Effector memory CD4-positive, alpha-beta T cell (primary cell): ENCODE results near the gene BRI3BP.
"Not testable (repeated sequence)": the region's sequence is repeated elsewhere in the genome, so short reads cannot be mapped to it uniquely, and the experiment has no call there.

Source experiments
- DNase-seq, 3 donors: peaks; one replicate each; pipeline ENCODE4 v3.0.0-alpha.2; 2020
- H3K27ac ChIP-seq: 2 replicates; pipeline ENCODE4 v1.7.0; 2013; ENCODE audit warnings: mild to moderate bottlenecking, low read length, moderate library complexity; ENCODE audit not compliant: insufficient read depth, poor library complexity, severe bottlenecking
- H3K27me3 ChIP-seq: replicated peaks from 2 replicates; pipeline ENCODE4 v1.7.0; 2013; ENCODE audit warnings: mild to moderate bottlenecking, low read length; ENCODE audit not compliant: insufficient read depth, control insufficient read depth, poor library complexity, severe bottlenecking
- H3K36me3 ChIP-seq: 2 replicates; pipeline ENCODE4 v1.7.0; 2013; ENCODE audit warnings: mild to moderate bottlenecking, low read length, moderate library complexity; ENCODE audit not compliant: control insufficient read depth, insufficient read depth
- H3K4me1 ChIP-seq: 2 replicates; pipeline ENCODE4 v1.7.0; 2013; ENCODE audit warnings: low read length, mild to moderate bottlenecking; ENCODE audit not compliant: control insufficient read depth, insufficient read depth, poor library complexity, severe bottlenecking
- H3K4me3 ChIP-seq: 2 replicates; pipeline ENCODE4 v1.7.0; 2013; ENCODE audit warnings: low read length, low read depth, mild to moderate bottlenecking; ENCODE audit not compliant: insufficient read depth, poor library complexity, severe bottlenecking
- H3K9me3 ChIP-seq: 2 replicates; pipeline ENCODE4 v1.7.0; 2013; ENCODE audit warnings: mild to moderate bottlenecking, low read length, moderate library complexity; ENCODE audit not compliant: control insufficient read depth

Gene BRI3BP

DNA sequence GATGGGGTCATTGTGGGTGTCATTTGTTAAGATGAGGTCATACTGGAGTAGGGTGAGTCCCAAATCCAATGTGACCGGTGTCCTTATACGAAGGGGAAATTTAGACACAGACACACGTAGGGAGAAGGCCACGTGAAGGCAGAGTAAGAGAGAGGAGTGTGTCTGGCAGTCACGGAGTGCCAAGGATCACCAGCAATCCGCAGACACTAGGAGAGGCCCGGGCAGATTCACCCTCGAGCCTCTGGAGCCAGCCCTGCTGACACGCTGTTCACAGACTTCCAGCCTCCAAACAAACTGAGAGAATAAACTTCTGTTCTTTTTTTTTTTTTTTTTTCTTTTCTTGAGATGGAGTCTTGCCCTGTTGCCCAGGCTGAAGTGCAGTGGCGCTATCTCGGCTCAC, 24.9 kb downstream of the BRI3BP start:
- peaks cover 8% of the 10 kb centered on the region for H3K36me3 ChIP-seq

DNA sequence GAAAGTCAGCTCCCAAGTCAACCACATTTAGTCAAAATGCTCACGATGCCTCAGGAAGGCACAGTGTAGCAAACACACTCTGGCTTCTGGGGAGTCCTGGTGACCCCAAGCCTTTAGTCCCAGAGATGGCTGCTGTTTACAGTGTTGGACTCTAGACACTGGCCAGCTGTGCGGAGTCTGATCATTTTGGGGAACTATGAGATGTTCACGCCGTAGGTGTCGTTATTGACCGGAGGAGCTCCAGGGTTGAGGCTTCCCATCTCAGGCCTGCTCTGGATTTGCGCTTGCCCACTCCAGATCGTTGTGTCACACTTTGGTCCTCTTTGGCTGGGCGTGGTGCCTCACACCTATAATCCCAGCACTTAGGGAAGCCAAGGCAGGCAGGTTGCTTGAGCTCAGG, 27.7 kb downstream of the BRI3BP start:
- Histone ChIP-seq H3K9me3 (no peaks in the 10 kb centered on the region), H3K27me3 (no peaks in the 10 kb centered on the region), H3K36me3 (peaks cover 5% of the 10 kb centered on the region), H3K4me3 (no peak overlapping the region), H3K4me1 (no peaks in the 10 kb centered on the region), H3K27ac (no peak overlapping the region)
- no peak for DNase-seq

More for the DNA sequence above, 24.9 kb downstream of the BRI3BP start:
- DNase-seq = no peak
- Histone ChIP-seq H3K9me3 (no peaks in the 10 kb centered on the region), H3K27ac (no peak overlapping the region), H3K4me1 (no peaks in the 10 kb centered on the region), H3K27me3 (no peaks in the 10 kb centered on the region), H3K4me3 (no peak overlapping the region)

DNA sequence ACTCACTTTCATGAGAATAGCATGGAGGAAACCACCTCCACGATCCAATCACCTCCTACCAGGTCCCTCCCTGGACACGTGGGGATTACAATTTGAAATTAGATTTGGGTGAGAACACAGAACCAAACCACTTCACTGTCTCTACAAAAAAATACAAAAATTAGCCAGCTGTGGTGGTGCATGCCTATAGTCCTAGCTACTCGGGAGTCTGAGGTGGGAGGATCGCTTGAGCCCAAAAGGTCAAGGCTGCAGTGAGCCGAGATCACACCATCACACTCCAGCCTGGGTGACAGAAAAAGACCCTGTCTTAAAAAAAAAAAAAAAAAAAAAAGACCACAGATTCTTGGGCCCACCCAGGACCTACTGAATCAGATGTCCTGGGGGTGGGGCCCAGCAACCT, 28.3 kb downstream of the BRI3BP start:
- Histone ChIP-seq H3K9me3 (no peaks in the 10 kb centered on the region), H3K36me3 (peaks cover 5% of the 10 kb centered on the region), H3K4me3 (no peak overlapping the region), H3K4me1 (no peaks in the 10 kb centered on the region), H3K27ac (no peak overlapping the region), H3K27me3 (no peaks in the 10 kb centered on the region)
- DNase-seq = no peak

DNA sequence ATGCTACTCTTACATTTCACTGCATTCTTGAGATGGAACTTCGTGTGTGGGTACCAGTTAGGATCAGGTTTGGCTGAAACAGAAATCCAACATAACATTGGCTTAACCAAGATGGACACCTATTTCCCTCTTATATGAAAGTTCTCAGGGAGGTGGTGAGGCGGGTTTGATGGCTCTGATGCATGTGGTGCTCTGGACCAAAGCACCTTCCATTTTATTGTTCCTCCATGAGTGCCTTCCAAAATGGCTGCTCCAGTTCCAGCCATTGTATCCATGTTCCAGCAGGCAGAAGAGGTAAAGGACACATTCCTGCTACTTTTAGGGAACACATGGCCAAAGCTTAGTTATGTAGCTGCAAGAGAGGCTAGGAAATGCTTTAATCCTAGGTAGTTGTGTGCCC, 29.6 kb downstream of the BRI3BP start:
- DNase-seq = no peak
- no peak overlapping the region for H3K4me3 ChIP-seq
- H3K27me3 ChIP-seq = no peaks in the 10 kb centered on the region
- no peaks in the 10 kb centered on the region for H3K9me3 ChIP-seq
- peaks cover 5% of the 10 kb centered on the region for H3K36me3 ChIP-seq
- no peak overlapping the region for H3K27ac ChIP-seq
- no peaks in the 10 kb centered on the region for H3K4me1 ChIP-seq

DNA sequence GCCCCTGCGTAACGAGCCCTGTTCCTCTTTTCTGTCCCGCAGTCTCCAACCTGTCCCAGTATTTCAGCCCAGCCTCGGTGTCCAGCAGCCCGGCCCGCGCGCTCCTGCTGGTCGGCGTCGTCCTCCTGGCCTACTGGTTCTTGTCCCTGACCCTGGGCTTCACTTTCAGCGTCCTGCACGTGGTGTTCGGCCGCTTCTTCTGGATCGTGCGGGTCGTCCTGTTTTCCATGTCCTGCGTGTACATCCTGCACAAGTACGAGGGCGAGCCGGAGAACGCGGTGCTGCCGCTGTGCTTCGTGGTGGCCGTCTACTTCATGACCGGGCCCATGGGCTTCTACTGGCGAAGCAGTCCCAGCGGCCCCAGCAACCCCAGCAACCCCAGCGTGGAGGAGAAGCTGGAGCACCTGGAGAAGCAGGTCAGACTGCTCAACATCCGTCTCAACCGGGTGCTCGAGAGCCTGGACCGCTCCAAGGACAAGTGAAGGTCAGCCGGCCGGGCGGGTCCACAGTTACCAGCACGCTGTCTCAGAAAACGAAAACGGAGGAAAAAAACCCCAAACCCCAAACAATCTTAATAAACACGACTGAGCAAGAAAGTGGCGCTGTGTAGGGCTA, 31.6 kb downstream of the BRI3BP start:
- Histone ChIP-seq H3K9me3 (no peaks in the 10 kb centered on the region), H3K4me1 (no peaks in the 10 kb centered on the region), H3K36me3 (peaks cover 5% of the 10 kb centered on the region), H3K27me3 (no peaks in the 10 kb centered on the region), H3K4me3 (no peak overlapping the region), H3K27ac (no peak overlapping the region)
- no peak for DNase-seq

DNA sequence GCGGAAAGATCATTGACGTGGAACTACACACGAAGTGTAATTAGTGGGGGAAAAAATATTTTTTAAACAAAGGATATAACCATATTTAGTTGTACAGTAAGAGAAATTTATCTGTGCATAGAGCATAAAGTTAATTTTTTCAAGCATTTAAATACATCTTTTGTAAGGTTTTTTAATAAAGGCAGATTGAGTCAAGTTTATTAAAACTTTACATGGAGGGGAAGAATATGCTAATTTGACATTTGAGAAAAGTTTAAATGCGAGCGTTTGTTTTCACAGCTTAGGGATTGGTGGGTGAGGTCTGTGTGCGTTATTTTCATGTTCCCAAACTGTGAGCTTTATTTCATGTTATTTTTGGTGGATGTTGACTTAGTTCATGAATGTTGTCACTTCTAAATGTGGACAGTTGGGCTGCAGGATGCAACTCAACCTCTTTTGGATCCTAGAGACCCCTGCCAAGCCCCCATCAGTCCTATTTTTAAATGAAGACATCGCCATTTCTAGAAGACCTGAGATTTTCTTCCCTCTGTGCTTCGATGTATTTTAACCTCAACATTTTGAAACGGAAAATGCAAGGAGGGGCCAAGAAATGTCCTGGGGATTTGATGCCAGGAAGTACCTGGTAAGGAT, 32.3 kb downstream of the BRI3BP start:
- Histone ChIP-seq H3K4me3 (no peak overlapping the region), H3K27me3 (no peaks in the 10 kb centered on the region), H3K36me3 (peaks cover 5% of the 10 kb centered on the region), H3K4me1 (no peaks in the 10 kb centered on the region), H3K27ac (no peak overlapping the region), H3K9me3 (no peaks in the 10 kb centered on the region)
- DNase-seq = no peak

DNA sequence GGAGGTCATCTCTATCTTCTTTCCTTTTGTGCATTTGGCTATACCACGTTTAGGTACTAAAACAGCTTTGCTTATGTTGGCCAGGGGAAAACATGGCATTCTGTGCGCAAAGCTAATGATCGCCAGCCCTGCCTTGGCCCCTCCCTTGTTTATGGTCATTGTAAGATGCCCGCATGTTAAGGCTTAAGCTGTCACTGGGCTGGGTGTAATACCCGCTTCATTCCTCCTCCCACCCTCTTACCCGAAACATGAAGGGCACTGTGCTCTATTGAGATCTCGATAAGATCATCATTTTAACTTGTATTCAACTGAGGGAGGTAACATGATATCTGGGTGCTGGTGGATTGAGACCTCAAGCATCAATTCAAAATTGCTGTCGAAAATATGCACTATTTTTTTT, 34.7 kb downstream of the BRI3BP start:
- H3K27ac ChIP-seq = no peak overlapping the region
- DNase-seq = no peak
- peaks cover 2% of the 10 kb centered on the region for H3K36me3 ChIP-seq
- H3K4me3 ChIP-seq = no peak overlapping the region
- H3K27me3 ChIP-seq = no peaks in the 10 kb centered on the region
- no peaks in the 10 kb centered on the region for H3K9me3 ChIP-seq
- H3K4me1 ChIP-seq = no peaks in the 10 kb centered on the region

DNA sequence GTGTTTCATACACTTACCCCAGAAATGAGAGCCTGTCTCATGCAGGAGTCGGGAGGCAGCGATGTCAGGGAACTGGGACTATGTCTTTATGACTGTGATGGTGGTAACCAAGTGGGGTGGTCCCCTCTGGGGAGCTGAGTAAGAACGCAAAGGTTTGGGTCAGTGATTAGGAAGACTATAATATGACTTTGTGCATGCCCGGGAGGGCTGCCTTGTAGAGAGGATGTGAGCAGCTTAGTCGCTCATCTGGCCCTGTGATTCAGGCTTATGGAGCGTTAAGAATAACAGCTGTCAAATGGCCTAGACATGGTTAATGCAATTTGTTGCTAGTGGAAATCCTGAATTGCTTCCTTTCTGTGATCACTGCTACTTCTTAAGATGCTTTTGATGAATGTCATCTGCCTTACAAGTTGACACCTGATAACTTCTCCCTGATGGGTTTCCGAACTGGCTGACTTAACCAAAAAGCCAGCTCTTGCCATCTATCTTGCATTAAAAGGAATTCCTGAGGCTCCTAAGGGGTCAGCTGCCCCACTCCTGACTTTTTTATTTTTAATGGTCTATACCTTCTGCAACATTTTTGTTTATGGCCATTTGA, 36.4 kb downstream of the BRI3BP start:
- no peaks in the 10 kb centered on the region for H3K4me1 ChIP-seq
- H3K9me3 ChIP-seq = no peaks in the 10 kb centered on the region
- no peaks in the 10 kb centered on the region for H3K36me3 ChIP-seq
- no peaks in the 10 kb centered on the region for H3K27me3 ChIP-seq
- H3K27ac ChIP-seq = no peak overlapping the region
- no peak for DNase-seq
- no peak overlapping the region for H3K4me3 ChIP-seq

DNA sequence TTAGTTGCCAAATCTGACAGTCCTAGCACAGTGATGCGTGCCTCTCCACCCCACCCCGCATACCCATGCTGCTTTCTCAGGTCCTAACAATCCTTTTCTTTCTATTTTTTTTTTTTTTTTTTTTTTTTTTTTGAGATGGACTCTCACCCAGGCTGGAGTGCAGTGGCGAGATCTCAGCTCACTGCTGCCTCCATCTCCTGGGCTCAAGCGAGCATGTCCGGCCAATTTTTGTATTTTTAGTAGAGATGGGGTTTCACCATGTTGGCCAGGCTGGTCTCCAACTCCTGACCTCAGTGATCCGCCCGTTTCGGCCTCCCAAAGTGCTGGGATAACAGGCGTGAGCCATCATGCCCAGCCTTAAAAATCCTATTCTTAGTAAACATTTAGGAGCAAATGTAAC, 38.0 kb downstream of the BRI3BP start:
- H3K4me3 ChIP-seq, H3K27me3 ChIP-seq, H3K4me1 ChIP-seq, H3K9me3 ChIP-seq, DNase-seq, H3K27ac ChIP-seq, H3K36me3 ChIP-seq: not testable (repeated sequence)

DNA sequence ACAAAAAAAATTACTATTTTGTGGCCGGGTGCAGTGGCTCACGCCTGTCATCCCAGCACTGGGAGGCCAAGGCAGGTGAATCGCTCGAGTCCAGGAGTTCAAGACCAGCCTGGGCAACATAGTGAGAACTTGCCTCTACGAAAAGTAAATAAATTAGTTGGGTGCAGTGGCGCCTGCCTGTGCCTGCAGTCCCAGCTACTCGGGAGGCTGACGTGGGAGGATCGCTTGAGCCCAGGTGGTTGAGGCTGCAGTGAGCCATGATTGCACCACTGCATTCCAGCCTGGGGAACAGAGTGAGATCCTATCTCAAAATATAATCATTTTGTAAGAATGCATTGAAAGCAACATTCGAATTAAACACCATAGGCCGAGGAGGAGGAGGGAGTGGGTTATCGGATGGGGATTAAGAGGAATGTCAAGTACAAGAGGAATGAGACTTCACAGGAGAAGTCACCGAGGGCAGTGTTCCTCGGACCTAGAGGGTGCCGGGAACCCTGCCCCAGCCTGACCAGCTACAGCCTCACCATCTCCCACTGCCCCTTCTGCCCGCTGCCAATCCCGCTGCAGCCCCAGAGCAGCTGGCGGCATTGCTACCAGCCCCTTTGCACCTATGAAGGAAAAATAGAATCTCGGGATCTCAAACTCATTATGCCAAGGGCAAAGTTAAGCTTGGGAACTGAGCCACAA, 39.2 kb downstream of the BRI3BP start:
- Histone ChIP-seq H3K27ac (no peak overlapping the region), H3K4me1 (no peaks in the 10 kb centered on the region), H3K4me3 (no peak overlapping the region), H3K27me3 (no peaks in the 10 kb centered on the region), H3K9me3 (no peaks in the 10 kb centered on the region), H3K36me3 (no peaks in the 10 kb centered on the region)
- no peak for DNase-seq
